H1 (cell line): ENCODE results near the gene COX10. TPM values are rescaled to one million over a fixed set of nuclear protein-coding genes. Genes with fewer than 3 reads are reported as not detected.
A peak's percentile ranks its signal among the peaks of the same experiment; 100 is the strongest.

Experiments
- CTCF ChIA-PET: fragments of 300-600 bp; sonication (Branson Sonifier 250); formaldehyde crosslinking; loops from one replicate; lab custom pipeline; 2021; ENCODE audit not compliant: partially characterized antibody; lab: Charles Lee
- POLR2A ChIA-PET: fragments of 300-600 bp; sonication (Branson Sonifier 250); formaldehyde crosslinking; loops from one replicate; lab custom pipeline; 2021; ENCODE audit warnings: inconsistent platforms; ENCODE audit not compliant: partially characterized antibody; lab: Charles Lee
- DNase-seq, 2 experiments: peaks; one replicate each; pipeline versions ENCODE4 v3.0.0 to v3.0.0-alpha.2; 2010 to 2022; ENCODE audit warnings: low spot score in 2 of 2, low read depth in 1 of 2, mixed read lengths in 1 of 2
- FAIRE-seq: peaks from 2 replicates; lab custom pipeline; 2011; peaks lifted over from hg19 to GRCh38; lab: Jason Lieb, UNC
- H2AFZ ChIP-seq: 2 replicates; pipeline ENCODE4 v1.8.1; 2012; ENCODE audit warnings: low read length, inconsistent platforms
- H2AK5ac ChIP-seq: 2 replicates; pipeline ENCODE4 v1.6.1; 2013; ENCODE audit warnings: low read depth, low read length
- H2BK120ac ChIP-seq: replicated peaks from 2 replicates; pipeline ENCODE3; 2013; ENCODE audit warnings: low read depth, low read length, inconsistent platforms
- H2BK12ac ChIP-seq: 2 replicates; pipeline ENCODE4 v1.6.1; 2013; ENCODE audit warnings: low read depth, low read length
- H2BK15ac ChIP-seq: 2 replicates; pipeline ENCODE4 v1.6.1; 2013; ENCODE audit warnings: low read length
- H2BK20ac ChIP-seq: 2 replicates; pipeline ENCODE4 v1.6.1; 2013; ENCODE audit warnings: low read length
- H2BK5ac ChIP-seq: 2 replicates; pipeline ENCODE4 v1.6.1; 2013; ENCODE audit warnings: low read depth, low read length
- H3K14ac ChIP-seq: 2 replicates; pipeline ENCODE4 v1.6.1; 2013; ENCODE audit warnings: inconsistent platforms; ENCODE audit not compliant: insufficient read length
- H3K18ac ChIP-seq: 2 replicates; pipeline ENCODE4 v1.6.1; 2013; ENCODE audit warnings: low read length; ENCODE audit errors: extremely low read depth
- H3K23ac ChIP-seq: 2 replicates; pipeline ENCODE4 v1.6.1; 2013; ENCODE audit warnings: inconsistent platforms; ENCODE audit not compliant: insufficient read length
- H3K23me2 ChIP-seq: 2 replicates; pipeline ENCODE4 v1.6.1; 2013; ENCODE audit warnings: low read depth, low read length
- H3K27ac ChIP-seq: 2 replicates; pipeline ENCODE4 v1.6.1; 2011; ENCODE audit warnings: low read depth, low read length, inconsistent platforms
- H3K27me3 ChIP-seq, 4 experiments: replicated peaks in 1 of 4; 1 replicate in 1 of 4; 2 replicates in 3 of 4; pipeline versions ENCODE4 v1.6.1 to v1.8.1; 2011 to 2013; ENCODE audit warnings: low read length in 3 of 4, mild to moderate bottlenecking in 3 of 4, inconsistent platforms in 2 of 4, mixed read lengths in 2 of 4, moderate library complexity in 1 of 4; ENCODE audit not compliant: control insufficient read depth in 3 of 4, insufficient read depth in 3 of 4; ENCODE audit errors: extremely low read depth in 1 of 4
- H3K36me3 ChIP-seq, 4 experiments: 2 replicates each; pipeline versions ENCODE4 v1.6.1 to v1.8.1; 2011 to 2013; ENCODE audit warnings: mild to moderate bottlenecking in 4 of 4, low read length in 3 of 4, moderate library complexity in 2 of 4, control low read depth in 1 of 4, inconsistent platforms in 1 of 4; ENCODE audit not compliant: insufficient read depth in 4 of 4, control insufficient read depth in 2 of 4
- H3K4ac ChIP-seq: replicated peaks from 2 replicates; pipeline ENCODE3; 2013; ENCODE audit warnings: low read length, low read depth, mixed read lengths, inconsistent platforms; ENCODE audit not compliant: insufficient read length
- H3K4me1 ChIP-seq, 4 experiments: replicated peaks in 1 of 4; 1 replicate in 1 of 4; 2 replicates in 3 of 4; pipeline versions ENCODE4 v1.6.1 to v1.8.1; 2011 to 2013; ENCODE audit warnings: low read length in 3 of 4, inconsistent platforms in 2 of 4, mixed read lengths in 1 of 4; ENCODE audit not compliant: insufficient read depth in 4 of 4, control insufficient read depth in 3 of 4
- H3K4me2 ChIP-seq, 2 experiments: 2 replicates each; pipeline versions ENCODE4 v1.6.1 to v1.8.1; 2011 to 2013; ENCODE audit warnings: low read depth in 2 of 2, low read length in 2 of 2, control low read depth in 1 of 2, inconsistent platforms in 1 of 2, mild to moderate bottlenecking in 1 of 2; ENCODE audit not compliant: insufficient read depth in 1 of 2
- H3K4me3 ChIP-seq, 4 experiments: fragments of 200-600, 300-600 bp in 1 of 4; sonication (generic), shearing (Covaris generic), sonication (Bioruptor Twin) in 1 of 4; 2 replicates each; pipeline versions ENCODE4 v1.5.1 to v1.8.1; 2011 to 2016; ENCODE audit warnings: low read length in 4 of 4, low read depth in 3 of 4, control low read depth in 2 of 4, inconsistent platforms in 2 of 4, mild to moderate bottlenecking in 2 of 4, mixed read lengths in 1 of 4, moderate library complexity in 1 of 4; ENCODE audit not compliant: insufficient read depth in 2 of 4; ENCODE audit errors: extremely low read depth in 1 of 4
- H3K56ac ChIP-seq: replicated peaks from 2 replicates; pipeline ENCODE3; 2013; ENCODE audit warnings: low read depth, mild to moderate bottlenecking, mixed read lengths, low read length, inconsistent platforms; ENCODE audit not compliant: insufficient read length
- H3K79me1 ChIP-seq: 2 replicates; pipeline ENCODE4 v1.6.1; 2013; ENCODE audit warnings: low read depth, low read length, control low read depth
- H3K79me2 ChIP-seq, 2 experiments: 2 replicates each; pipeline versions ENCODE4 v1.6.1 to v1.8.1; 2012 to 2013; ENCODE audit warnings: low read length in 2 of 2, mild to moderate bottlenecking in 2 of 2, inconsistent platforms in 1 of 2; ENCODE audit not compliant: insufficient read depth in 2 of 2, control insufficient read depth in 1 of 2
- H3K9ac ChIP-seq, 4 experiments: replicated peaks in 1 of 4; 1 replicate in 1 of 4; 2 replicates in 3 of 4; pipeline versions ENCODE4 v1.6.1 to v1.8.1; 2011 to 2013; ENCODE audit warnings: low read depth in 3 of 4, low read length in 3 of 4, control low read depth in 2 of 4, mild to moderate bottlenecking in 2 of 4, moderate library complexity in 2 of 4, inconsistent platforms in 1 of 4; ENCODE audit errors: extremely low read depth in 1 of 4
- H3K9me3 ChIP-seq, 2 experiments: 2 replicates each; pipeline versions ENCODE4 v1.6.1 to v1.8.1; 2012 to 2013; ENCODE audit warnings: mild to moderate bottlenecking in 2 of 2, moderate library complexity in 2 of 2, control low read depth in 1 of 2, inconsistent platforms in 1 of 2, low read depth in 1 of 2, low read length in 1 of 2, mixed read lengths in 1 of 2; ENCODE audit not compliant: insufficient read depth in 2 of 2
- H4K20me1 ChIP-seq, 2 experiments: replicated peaks in 1 of 2; 2 replicates each; pipeline versions ENCODE3 to v1.8.1; 2011 to 2013; ENCODE audit warnings: inconsistent platforms in 2 of 2, low read length in 2 of 2, mild to moderate bottlenecking in 1 of 2; ENCODE audit not compliant: insufficient read depth in 2 of 2, control insufficient read depth in 1 of 2
- H4K5ac ChIP-seq: 2 replicates; pipeline ENCODE4 v1.6.1; 2013; ENCODE audit warnings: low read length, low read depth, mixed read lengths, inconsistent platforms; ENCODE audit not compliant: insufficient read length
- H4K8ac ChIP-seq: 2 replicates; pipeline ENCODE4 v1.8.0; 2013; ENCODE audit warnings: mild to moderate bottlenecking, moderate library complexity, low read length, inconsistent platforms; ENCODE audit not compliant: insufficient read depth; ENCODE audit errors: extremely low read depth
- H4K91ac ChIP-seq: replicated peaks from 2 replicates; pipeline ENCODE3; 2013; ENCODE audit warnings: low read length, mixed read lengths, inconsistent platforms; ENCODE audit not compliant: insufficient read length
- CTCF ChIP-seq, 3 experiments: IDR thresholded peaks; 1 replicate in 2 of 3; 2 replicates in 1 of 3; pipeline versions ENCODE4 v1.5.1 to v1.6.1; 2011; ENCODE audit warnings: low read length in 3 of 3, mild to moderate bottlenecking in 3 of 3, inconsistent platforms in 2 of 3, low read depth in 1 of 3, moderate library complexity in 1 of 3; ENCODE audit not compliant: insufficient read depth in 1 of 3; ENCODE audit errors: control extremely low read depth in 1 of 3
- TCF12 ChIP-seq: IDR thresholded peaks from 2 replicates; pipeline ENCODE4 v1.6.1; 2011; ENCODE audit warnings: low read depth, mild to moderate bottlenecking, low read length
- whole genome bisulfite sequencing, 2 experiments: shearing (Covaris generic) in 1 of 2; methylation state at CpG; one replicate each; pipeline versions ENCODE4 v1.1.6 to v1.1.7; 2013 to 2015; ENCODE audit warnings: low lambda C conversion rate in 2 of 2, mixed read lengths in 2 of 2, inconsistent platforms in 1 of 2, low coverage in 1 of 2, missing lambda C conversion rate in 1 of 2; ENCODE audit not compliant: insufficient replicate concordance in 2 of 2, insufficient coverage in 1 of 2, insufficient read length in 1 of 2; ENCODE audit errors: extremely low coverage in 1 of 2, missing lambda C conversion rate in 1 of 2; 5-methylcytosine and 5-hydroxymethylcytosine counted together
- polyA plus RNA-seq, 7 experiments: library from polyadenylated mRNA; depleted of rRNA in 3 of 7; stranded (reverse) in 5 of 7; unstranded in 2 of 7; fragments of >200 nt in 5 of 7; fragments of 200-250 nt in 2 of 7; gene quantifications; 1 replicate in 5 of 7; 2 replicates in 1 of 7; 4 replicates in 1 of 7; pipeline versions ENCODE4 v1.2.1 to v1.2.3, GENCODE V29; 2011 to 2013; ENCODE audit warnings: missing spikeins in 2 of 7, mixed read lengths in 2 of 7
- total RNA-seq: library from RNA; stranded (reverse); fragmentation: NEBNext Ultra II Directional; extraction: Animal tissue kit (Norgen Biotek cat#: 25700); gene quantifications from 2 replicates; pipeline ENCODE4 v1.2.1, GENCODE V29; 2021

COX10 gene
- total and polyA plus RNA-seq, 2 of the 8 experiments (the other 6 are each of a cell fraction or from before 2014, with no cell fraction given) = 18.0 to 23.0 TPM

GRCh38 chr17:14211246-14211645 lies 141.9 kb downstream of the COX10 start:
- Histone ChIP-seq H4K8ac (no peak overlapping the region), H2BK12ac (no peak overlapping the region), H3K27me3 (no peaks in the 10 kb centered on the region), H3K27ac (no peak overlapping the region), H3K4ac (no peak overlapping the region), H3K23ac (no peak overlapping the region), H2BK15ac (no peak overlapping the region), H3K9ac (no peak overlapping the region), H4K91ac (no peak overlapping the region), H2BK20ac (no peak overlapping the region), H2AK5ac (no peak overlapping the region), H3K79me1 (no peaks in the 10 kb centered on the region), H3K4me3 (no peak overlapping the region), H3K4me2 (no peak overlapping the region), H3K9me3 (peaks cover 11 to 14% of the 10 kb centered on the region in 2 experiments; a peak in 3 of 4 replicates), H4K20me1 (no peaks in the 10 kb centered on the region), H2BK5ac (no peak overlapping the region), H3K79me2 (no peaks in the 10 kb centered on the region), H3K36me3 (peaks cover 0 to 14% (median 0%) of the 10 kb centered on the region in 4 experiments; a peak in 1 of 8 replicates), H3K14ac (no peak overlapping the region), H3K23me2 (no peaks in the 10 kb centered on the region; the same call in 1 of the 2 replicates), H4K5ac (no peak overlapping the region), H3K18ac (no peak overlapping the region), H3K56ac (no peak overlapping the region), H3K4me1 (no peaks in the 10 kb centered on the region), H2BK120ac (no peak overlapping the region), H2AFZ (no peak overlapping the region)
- ChIA-PET CTCF (interaction anchor here (1.0 to 1.5 kb wide), 3 partner anchors 12 to 90 kb away, joined by 3 to 8 read pairs (median 3); partner anchors contain the start of gene HS3ST3B1), POLR2A (no interaction called here)
- FAIRE-seq = no peak
- TF ChIP-seq CTCF (IDR thresholded peaks at IDR 0.05; ENCODE audit: control extremely low read depth in 1 of 3, insufficient read depth in 1 of 3, low read depth in 1 of 3, low read length in 3 of 3) (peak in 2 of 3 experiments; percentile 10 to 15; a peak in 2 of 4 replicates), TCF12 (no peak)
- WGBS, 2 experiments = 90% methylated on average over 4 of the region's 4 CpGs; no CpG with 5 or more reads in 1 of the 2 experiments
- DNase-seq = no peak
